ENCODE measurements around the gene MED8.
"Not testable (repeated sequence)": the region's sequence is repeated elsewhere in the genome, so short reads cannot be mapped to it uniquely, and the experiment has no call there.

The MED8 gene

DNA sequence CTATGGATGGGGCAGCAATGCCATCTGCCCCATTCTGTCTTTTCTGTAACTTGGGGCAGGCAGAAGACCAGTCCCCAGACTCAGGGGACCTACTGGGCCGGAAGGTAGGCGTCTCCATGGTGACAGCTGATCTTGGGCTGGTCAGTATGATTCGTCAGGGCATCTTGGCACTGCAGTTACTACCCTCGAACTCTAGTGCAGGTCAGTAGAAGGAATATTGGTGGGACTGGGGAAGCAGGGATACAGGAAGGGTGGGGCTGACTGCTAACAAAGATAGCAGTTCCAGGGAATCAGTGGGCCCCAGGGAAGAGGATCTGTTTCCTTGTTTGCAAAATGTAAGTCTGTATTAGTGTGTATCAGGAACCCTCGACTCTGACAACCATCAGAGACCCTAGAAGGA is 26.3 kb upstream of the MED8 start:
- TF ChIP-seq, protein P1, sequence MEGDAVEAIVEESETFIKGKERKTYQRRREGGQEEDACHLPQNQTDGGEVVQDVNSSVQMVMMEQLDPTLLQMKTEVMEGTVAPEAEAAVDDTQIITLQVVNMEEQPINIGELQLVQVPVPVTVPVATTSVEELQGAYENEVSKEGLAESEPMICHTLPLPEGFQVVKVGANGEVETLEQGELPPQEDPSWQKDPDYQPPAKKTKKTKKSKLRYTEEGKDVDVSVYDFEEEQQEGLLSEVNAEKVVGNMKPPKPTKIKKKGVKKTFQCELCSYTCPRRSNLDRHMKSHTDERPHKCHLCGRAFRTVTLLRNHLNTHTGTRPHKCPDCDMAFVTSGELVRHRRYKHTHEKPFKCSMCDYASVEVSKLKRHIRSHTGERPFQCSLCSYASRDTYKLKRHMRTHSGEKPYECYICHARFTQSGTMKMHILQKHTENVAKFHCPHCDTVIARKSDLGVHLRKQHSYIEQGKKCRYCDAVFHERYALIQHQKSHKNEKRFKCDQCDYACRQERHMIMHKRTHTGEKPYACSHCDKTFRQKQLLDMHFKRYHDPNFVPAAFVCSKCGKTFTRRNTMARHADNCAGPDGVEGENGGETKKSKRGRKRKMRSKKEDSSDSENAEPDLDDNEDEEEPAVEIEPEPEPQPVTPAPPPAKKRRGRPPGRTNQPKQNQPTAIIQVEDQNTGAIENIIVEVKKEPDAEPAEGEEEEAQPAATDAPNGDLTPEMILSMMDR (conservative IDR thresholded peaks at IDR 0.05; ENCODE audit: control insufficient read depth, insufficient read depth, low read depth, low read length): no peak
- H3K4me3 ChIP-seq (ENCODE audit: control insufficient read depth, low read depth, low read length): no peak overlapping the region
- DNase-seq (ENCODE audit: low read depth): no peak

DNA sequence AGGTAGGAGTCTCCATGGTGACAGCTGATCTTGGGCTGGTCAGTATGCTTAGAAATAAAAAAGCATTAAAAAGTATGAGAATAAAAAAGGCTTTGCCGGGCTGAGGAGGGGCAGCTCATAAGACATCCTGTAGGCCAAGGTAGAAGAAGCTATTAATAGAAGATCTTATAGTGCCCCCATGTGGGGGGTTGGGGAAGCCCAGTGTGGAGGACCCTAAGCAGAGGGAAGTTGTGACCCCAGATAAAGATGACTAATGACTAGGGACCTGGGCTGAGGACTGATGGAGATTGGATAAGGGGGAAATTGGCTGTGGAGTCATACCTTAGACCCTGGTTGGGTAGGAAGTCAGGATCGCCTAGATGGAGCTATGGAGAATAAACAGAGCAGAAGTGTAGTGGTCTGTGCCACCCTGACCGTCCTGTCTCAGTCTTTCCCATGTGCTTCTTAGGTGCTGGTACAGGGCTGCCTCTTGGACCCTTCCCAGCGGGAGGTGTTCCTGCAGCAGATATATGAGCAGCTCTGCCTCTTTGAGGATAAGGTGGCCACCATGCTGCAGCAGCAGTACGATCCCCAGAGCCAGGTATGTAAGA is 25.1 kb upstream of the MED8 start:
- peak; percentile 60 for DNase-seq (ENCODE audit: low read depth)
- TF ChIP-seq, protein P1 (conservative IDR thresholded peaks at IDR 0.05; ENCODE audit: control insufficient read depth, insufficient read depth, low read depth, low read length): peak; percentile 56
- H3K4me3 ChIP-seq (ENCODE audit: control insufficient read depth, low read depth, low read length): no peak overlapping the region

DNA sequence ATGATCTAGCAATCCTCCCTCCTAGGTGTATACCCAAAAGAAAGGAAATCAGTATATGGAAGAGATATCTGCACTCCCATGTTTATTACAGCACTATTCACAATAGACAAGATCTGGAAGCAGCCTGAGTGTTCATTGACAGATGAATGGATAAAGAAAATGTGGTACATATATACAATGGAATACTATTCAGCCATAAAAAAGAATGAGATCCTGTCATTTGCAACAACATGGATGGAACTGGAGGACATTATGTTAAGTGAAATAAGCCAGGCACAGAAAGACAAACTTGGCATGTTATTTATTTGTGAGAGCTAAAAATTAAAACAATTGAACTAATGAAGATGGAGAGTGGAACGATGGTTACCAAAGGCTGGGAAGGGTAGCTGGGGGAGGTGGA is 23.8 kb upstream of the MED8 start:
- DNase-seq (ENCODE audit: low read depth); H3K4me3 ChIP-seq (ENCODE audit: control insufficient read depth, low read depth, low read length): not testable (repeated sequence)

DNA sequence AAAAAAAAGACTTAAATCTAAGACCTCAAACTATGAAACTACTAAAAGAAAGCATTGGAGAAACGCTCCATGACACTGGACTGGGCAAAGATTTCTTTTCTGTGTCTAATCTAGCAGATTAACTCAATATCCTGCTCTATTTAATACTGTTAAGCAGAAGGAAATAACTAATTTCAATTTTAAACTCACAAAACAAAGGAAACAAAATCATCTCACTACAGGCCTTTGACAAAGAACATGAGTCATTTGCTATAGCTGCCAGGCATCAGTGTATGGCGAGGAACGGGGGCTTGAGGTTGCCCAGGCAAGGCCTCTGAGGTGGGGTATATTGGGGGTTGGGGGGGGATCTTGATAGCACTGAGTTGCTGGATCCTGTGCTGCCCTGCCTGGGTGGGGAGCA is 21.0 kb upstream of the MED8 start:
- no peak overlapping the region for H3K4me3 ChIP-seq (ENCODE audit: control insufficient read depth, low read depth, low read length)
- DNase-seq (ENCODE audit: low read depth): no peak
- TF ChIP-seq, protein P1 (conservative IDR thresholded peaks at IDR 0.05; ENCODE audit: control insufficient read depth, insufficient read depth, low read depth, low read length): no peak

DNA sequence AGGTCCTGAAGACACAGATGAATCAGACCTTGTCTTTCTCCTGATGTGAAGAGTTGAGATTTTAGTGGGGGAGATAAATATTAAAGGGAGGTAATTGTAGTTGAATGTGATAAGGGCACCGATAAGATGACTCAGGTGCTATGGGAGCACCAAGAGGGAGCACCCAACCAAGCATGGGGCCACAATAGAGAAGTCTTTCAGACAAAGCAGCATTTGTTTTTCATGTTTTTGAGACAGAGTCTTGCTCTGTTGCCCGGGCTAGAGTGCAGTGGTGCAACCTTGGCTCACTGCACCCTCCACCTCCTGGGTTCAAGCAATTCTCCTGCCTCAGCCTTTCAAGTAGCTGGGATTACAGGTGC is 16.3 kb upstream of the MED8 start:
- TF ChIP-seq, protein P1 (conservative IDR thresholded peaks at IDR 0.05; ENCODE audit: control insufficient read depth, insufficient read depth, low read depth, low read length): no peak
- no peak for DNase-seq (ENCODE audit: low read depth)
- H3K4me3 ChIP-seq (ENCODE audit: control insufficient read depth, low read depth, low read length): no peak overlapping the region

DNA sequence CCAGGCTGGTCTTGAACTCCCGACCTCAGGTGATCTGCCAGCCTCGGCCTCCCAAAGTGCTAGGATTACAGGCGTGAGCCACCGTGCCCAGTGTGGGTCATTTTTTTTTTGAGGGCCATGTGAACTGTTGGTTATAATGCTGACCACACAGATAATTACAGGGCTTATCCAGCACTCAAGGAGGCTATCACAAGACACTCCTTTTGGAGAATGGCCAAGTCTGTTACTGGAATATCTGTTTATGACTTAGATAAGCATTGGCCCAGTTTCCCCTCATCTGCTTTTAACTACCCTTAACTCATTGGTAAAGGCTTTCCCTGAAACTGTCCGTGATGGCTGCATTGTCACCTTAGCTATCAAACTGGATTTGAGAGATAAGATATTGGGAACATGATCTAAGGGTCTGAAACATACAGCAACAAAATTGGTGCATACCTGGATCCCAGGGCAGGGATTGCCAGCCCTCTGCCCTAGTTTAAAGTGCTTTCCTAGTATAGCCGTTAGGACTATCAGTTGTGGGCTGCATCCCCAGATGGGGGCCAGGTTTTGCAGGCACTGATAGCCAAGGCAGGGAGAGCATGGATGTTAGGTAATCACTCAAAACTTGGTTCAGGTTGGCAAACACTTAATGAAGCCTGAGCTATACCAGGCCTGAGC is 15.7 kb upstream of the MED8 start:
- DNase-seq (ENCODE audit: low read depth): peak; percentile 18
- H3K4me3 ChIP-seq (ENCODE audit: control insufficient read depth, low read depth, low read length): no peak overlapping the region
- TF ChIP-seq, protein P1 (conservative IDR thresholded peaks at IDR 0.05; ENCODE audit: control insufficient read depth, insufficient read depth, low read depth, low read length): no peak

DNA sequence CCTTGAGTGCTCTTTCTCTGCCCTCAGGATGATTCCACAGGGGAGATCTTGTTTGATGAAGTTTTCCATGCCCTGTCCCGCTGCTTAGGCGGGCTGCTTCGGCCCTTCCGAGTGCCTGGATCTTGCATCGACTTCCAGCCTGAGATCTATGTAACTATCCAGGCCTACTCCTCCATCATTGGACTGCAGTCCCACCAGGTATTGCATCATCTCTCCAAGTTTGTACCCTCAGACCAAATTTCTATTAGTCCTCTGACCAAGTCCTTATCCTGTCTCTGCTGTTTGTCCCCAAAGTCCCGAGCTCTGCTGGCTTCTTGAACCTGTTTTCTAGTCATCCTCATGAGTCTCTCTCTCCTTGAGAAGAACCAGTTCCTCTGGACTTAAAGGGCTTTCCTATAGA is 14.8 kb upstream of the MED8 start:
- TF ChIP-seq, protein P1 (conservative IDR thresholded peaks at IDR 0.05; ENCODE audit: control insufficient read depth, insufficient read depth, low read depth, low read length): no peak
- no peak for DNase-seq (ENCODE audit: low read depth)

More for the DNA sequence above, 14.8 kb upstream of the MED8 start:
- no peak overlapping the region for H3K4me3 ChIP-seq (ENCODE audit: control insufficient read depth, low read depth, low read length)

Measured in fibroblast of mammary gland (primary cell).